ENCODE results near the gene AGPAT4.

- no peak for TF ChIP-seq EZH2 (IDR thresholded peaks at IDR 0.05; ENCODE audit: borderline replicate concordance, low read depth, low read length, poor library complexity, severe bottlenecking)
- TF ChIP-seq, protein P1, sequence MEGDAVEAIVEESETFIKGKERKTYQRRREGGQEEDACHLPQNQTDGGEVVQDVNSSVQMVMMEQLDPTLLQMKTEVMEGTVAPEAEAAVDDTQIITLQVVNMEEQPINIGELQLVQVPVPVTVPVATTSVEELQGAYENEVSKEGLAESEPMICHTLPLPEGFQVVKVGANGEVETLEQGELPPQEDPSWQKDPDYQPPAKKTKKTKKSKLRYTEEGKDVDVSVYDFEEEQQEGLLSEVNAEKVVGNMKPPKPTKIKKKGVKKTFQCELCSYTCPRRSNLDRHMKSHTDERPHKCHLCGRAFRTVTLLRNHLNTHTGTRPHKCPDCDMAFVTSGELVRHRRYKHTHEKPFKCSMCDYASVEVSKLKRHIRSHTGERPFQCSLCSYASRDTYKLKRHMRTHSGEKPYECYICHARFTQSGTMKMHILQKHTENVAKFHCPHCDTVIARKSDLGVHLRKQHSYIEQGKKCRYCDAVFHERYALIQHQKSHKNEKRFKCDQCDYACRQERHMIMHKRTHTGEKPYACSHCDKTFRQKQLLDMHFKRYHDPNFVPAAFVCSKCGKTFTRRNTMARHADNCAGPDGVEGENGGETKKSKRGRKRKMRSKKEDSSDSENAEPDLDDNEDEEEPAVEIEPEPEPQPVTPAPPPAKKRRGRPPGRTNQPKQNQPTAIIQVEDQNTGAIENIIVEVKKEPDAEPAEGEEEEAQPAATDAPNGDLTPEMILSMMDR (conservative IDR thresholded peaks at IDR 0.05; ENCODE audit: low read depth, low read length) = no peak
Observed at GRCh38 chr6:161273274-161273751, 548 bp downstream of the AGPAT4 start.

Data from A673 (cell line).